GM11168 (cell line): ENCODE data around the gene DPYD.

Source experiments
- in situ Hi-C: fragments of 300-500 bp; cut with MboI; formaldehyde crosslinking; loops from one replicate; pipeline ENCODE4 v1.12.0; 2022; ENCODE audit warnings: low sequenced_read_pairs; ENCODE audit not compliant: unreplicated experiment

The DPYD gene

GRCh38 chr1:97570691-97571090, 350.1 kb downstream of the DPYD start:
- in situ Hi-C loops: no loop called here

- in situ Hi-C loops: no loop called here
Observed at GRCh38 chr1:97567000-97567749, 353.7 kb downstream of the DPYD start.

GRCh38 chr1:97565886-97566285, 354.9 kb downstream of the DPYD start:
- in situ Hi-C loops: no loop called here

DNA sequence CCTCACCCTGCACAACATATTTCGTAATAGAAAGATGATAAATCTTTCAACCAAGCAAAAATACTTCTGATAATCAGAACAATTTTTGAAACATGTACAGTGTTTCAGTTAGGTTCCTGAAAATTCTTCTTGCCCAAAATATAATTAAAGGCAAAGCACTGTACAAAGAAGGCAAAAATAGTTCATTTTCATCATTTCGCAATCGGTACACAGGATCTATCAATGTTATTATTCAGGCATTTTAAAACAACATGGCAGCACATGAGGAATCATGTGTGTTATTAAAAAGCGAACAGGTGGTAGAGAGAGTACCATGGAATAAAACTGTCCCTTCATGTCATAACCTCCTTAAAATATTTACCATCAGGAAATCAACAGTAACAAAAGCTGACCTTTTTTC, 356.9 kb downstream of the DPYD start:
- in situ Hi-C loops: no loop called here

DNA sequence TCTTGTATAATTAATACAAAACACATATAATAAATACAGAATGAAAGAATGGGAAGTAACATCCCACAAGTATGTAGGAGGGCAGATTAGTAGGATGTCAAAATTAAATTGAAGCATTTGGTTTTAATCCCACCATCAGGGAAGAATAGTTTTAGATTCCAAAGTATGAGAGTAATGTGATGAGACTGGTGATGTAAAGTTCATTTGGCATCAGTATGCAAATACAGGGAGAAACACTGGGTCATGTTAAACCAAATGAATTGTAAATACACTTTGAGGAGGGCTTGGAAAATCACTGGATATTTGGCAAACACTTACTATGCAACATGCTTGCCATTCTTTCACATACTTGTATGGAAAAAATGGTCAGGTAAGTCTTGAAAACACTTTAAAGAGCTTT, 358.8 kb downstream of the DPYD start:
- in situ Hi-C loops: no loop called here

GRCh38 chr1:97560714-97561113, 360.1 kb downstream of the DPYD start:
- in situ Hi-C loops: no loop called here

- in situ Hi-C loops: no loop called here
Observed at GRCh38 chr1:97553971-97554370, 366.9 kb downstream of the DPYD start.

DNA sequence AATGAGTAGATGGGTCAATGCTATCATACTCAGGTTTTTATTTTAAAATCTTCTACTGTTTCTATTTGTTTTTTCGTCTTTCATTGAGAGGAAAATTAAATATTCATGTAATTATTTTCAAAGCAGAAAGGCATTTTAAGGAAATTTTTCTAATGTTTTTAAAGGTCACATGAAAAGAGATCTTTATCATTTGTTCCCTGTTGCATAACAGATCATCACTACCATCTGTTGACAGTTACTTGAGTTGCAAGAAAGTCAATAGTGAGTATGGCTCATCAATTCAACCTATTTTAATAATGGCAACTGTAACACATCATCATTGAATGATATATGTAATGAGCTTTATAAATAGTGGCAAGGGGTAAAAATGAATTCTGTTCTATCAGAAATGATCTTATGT, 369.7 kb downstream of the DPYD start:
- in situ Hi-C loops: no loop called here

DNA sequence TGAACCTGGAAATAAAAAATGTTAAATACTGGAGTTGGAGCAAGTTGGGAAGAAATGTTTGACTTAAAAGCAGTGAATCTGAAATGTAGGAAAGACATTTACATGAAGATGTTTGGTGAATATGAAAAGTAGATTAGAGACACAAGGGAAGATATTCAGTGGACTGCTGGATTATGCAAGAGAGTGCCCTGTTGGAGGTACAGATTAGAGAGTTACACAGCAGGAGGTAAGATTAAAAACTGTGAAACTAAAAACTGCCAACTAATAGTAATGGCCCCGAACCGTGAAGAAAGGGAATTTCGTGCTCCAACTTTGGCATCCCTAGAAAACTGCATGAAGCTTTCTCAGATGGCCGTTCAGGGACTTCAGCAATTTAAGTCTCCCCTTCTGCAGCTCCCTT, 375.4 kb downstream of the DPYD start:
- in situ Hi-C loops: no loop called here

- in situ Hi-C loops: no loop called here
Observed at GRCh38 chr1:97540346-97540888, 380.4 kb downstream of the DPYD start.

- in situ Hi-C loops: no loop called here
Observed at GRCh38 chr1:97538113-97538512, 382.7 kb downstream of the DPYD start.

DNA sequence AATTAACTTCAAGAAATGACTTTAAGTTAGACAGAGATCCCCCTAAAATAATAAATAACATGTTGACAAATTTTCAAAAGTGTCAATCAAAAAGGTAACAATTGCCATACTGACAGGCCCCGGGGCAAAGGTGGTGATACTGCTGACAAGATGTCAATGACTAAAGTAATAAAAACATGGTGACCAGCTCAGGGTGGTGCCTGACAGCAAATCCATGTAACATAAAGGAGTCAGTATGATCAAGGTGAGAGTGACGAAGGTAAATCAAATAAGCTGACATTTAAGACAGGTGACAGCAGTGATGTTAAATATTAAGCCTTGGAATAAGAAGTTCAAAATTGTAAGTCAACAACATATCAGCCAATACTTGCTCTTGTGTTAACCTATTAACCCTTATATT, 387.5 kb downstream of the DPYD start:
- in situ Hi-C loops: no loop called here

DNA sequence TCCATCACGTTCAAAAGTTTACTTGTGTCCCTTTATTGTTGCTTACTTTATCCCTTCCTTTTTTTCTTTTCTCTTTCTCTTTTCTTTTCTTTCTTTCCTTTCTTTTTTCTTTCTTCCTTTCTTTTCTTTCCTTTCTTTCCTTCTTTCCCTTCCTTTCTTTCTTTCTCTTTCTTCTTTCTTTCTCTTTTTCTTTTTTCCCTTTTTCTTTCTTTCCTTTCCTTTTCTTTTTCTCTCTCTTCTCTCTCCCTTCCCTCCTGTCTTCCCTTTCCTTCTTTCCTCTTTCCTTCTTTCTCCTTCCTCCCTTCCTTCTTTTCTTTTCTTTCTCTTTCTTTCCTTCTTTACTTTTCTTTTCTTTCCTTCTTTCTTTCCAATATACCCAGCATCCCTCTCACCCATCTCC, 391.2 kb downstream of the DPYD start:
- in situ Hi-C loops: no loop called here

DNA sequence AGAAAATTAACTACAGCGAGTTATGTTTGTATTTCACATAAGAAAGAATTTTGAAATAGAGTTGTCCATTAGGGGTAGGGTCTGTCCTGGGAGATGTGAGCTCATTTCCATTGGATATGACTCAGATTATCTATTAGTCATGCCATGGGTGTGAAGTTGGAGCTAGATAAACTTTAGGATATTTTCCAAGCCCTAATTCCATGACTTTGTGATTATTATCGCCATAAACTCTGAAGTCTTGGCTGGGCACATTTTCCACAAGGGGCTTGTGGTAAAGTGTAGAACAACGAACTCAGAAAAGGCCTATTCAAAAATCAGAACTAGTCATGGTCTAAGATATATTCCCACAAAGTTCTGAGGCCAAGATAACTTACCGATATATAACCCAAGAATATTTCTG, 396.6 kb downstream of the DPYD start:
- in situ Hi-C loops: loop anchor here (25.0 kb wide), 1 partner anchor 262 kb away; no protein-coding TSS in a partner anchor

- in situ Hi-C loops: loop anchor here (25.0 kb wide), 1 partner anchor 254 kb away; no protein-coding TSS in a partner anchor
Observed at GRCh38 chr1:97516588-97516987, 404.2 kb downstream of the DPYD start.

DNA sequence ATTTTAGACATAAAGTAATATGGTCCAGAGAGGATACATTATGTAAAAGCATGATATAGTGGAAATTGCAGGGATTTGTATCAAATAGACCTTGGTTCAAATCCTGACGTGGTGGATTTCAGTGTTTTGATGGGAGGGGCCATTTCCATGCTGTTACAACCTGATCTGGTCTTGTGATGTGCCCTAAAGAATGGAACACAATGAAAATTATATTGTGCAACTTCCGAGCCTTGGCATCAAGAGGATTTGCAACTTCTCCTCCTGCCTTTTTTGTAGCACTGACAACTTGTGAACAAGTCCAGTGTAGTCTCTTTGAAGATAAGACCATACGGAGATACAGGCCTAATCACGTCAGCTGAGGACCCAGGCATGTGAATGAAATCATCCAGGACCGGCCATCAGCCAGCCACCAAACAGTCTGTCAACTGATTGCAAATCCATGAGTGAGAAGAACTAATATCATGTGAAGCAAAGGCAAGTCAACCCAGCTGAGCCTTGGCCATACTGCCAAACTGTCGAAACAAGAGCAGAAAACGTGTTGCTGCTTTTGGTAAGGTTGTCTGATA, 412.1 kb downstream of the DPYD start:
- in situ Hi-C loops: loop anchor here (25.0 kb wide), 1 partner anchor 246 kb away; no protein-coding TSS in a partner anchor

DNA sequence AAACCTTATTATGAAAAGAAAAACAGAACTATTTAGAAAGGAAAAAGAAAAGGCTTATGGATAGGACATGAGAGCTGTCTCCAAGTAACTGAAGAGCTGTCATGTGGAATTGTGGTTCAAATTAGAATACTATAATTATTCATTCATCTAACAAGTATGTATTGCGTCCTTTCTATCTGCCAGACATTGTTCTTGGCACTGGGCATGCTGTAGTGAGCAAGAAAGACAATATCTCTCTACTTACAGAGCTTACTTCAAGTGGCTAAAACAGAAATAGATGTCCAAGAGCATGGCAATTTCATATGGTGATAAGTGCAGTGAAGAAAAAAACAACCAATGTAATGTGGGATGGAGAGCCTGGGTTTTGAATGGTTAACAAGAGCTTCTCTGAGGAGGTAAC, 413.0 kb downstream of the DPYD start:
- in situ Hi-C loops: loop anchor here (25.0 kb wide), 1 partner anchor 246 kb away; no protein-coding TSS in a partner anchor

GRCh38 chr1:97506368-97506767, 414.5 kb downstream of the DPYD start:
- in situ Hi-C loops: loop anchor here (25.0 kb wide), 1 partner anchor 244 kb away; no protein-coding TSS in a partner anchor

GRCh38 chr1:97505816-97506215, 415.0 kb downstream of the DPYD start:
- in situ Hi-C loops: loop anchor here (25.0 kb wide), 1 partner anchor 244 kb away; no protein-coding TSS in a partner anchor

DNA sequence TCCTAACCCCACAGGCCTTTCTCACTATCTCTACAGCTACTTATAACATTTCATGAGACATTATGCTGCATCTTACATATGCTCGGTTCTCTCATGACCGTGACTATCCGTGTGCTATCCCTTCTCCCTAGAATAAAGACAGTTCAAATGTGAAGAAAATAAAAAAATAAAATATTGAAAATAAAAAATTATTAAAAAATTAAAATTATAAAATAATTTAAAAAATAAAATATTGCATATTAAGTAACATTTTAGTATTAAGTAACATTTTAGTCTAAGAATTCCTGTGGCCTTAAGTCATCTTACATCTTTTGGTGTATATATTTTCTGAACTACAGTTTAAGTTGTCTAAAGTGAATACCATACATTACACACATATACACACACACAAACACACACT, 415.5 kb downstream of the DPYD start:
- in situ Hi-C loops: loop anchor here (25.0 kb wide), 1 partner anchor 243 kb away; no protein-coding TSS in a partner anchor

GRCh38 chr1:97502360-97502759, 418.5 kb downstream of the DPYD start:
- in situ Hi-C loops: loop anchor here (25.0 kb wide), 1 partner anchor 240 kb away; no protein-coding TSS in a partner anchor
